ENCODE results near the gene MEGF11.

The MEGF11 gene

DNA sequence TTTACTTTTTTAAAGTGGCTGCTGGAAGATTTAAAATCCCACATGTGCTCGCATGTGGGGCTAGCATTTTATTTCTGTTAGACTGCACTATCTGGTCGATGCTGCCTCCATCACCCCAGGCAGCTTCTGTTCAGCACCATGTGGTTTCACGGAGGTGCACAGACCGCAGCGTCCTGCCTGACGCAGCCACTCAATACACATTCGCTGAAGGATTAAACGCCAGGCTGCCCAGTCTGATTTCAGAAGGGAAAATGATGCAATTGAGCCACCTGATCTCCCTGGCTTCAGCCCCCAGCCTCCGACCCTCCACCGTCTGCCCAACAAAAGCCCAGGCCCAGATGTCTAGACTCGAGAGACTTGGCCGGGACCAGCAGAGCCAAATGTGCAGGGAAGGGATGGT lies 84.5 kb downstream of the MEGF11 start:
- peak overlapping the region; percentile 100 for H3K27ac ChIP-seq (ENCODE audit: low read depth, low read length, poor library complexity, severe bottlenecking)
- no peaks in the 10 kb centered on the region for H4K20me1 ChIP-seq (ENCODE audit: insufficient read depth, low read length)

DNA sequence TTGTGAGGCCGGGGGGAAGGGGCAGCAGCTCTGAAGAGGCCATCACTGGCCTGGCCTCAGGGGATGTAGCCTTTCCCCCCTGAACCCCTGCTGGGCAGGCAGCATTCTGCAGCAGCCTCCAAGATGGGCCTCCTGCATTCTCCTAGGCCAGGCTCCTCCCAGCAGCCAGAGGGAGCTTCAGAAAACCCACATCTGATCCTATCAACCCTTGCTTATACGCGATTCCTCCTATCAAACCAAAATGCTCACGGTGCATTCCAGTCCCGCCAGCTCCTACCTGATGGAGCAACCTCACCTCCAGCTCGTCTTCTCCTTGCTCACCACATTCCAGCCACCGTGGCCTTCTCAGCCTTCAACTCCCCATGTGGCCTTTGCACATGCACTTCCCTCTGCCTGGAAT lies 85.7 kb downstream of the MEGF11 start:
- H2AFZ ChIP-seq (ENCODE audit: low read length), result no peak overlapping the region
- no peaks in the 10 kb centered on the region for H3K27me3 ChIP-seq (ENCODE audit: insufficient read depth, low read length)
- 0 out of 2 replicates have a peak, but pooled peaks cover 3% of the 10 kb centered on the region for H3F3A ChIP-seq (ENCODE audit: insufficient read depth, low read length)
- H4K20me1 ChIP-seq (ENCODE audit: insufficient read depth, low read length), result no peaks in the 10 kb centered on the region
- H3K36me3 ChIP-seq (ENCODE audit: insufficient read depth, low read length), result 0 out of 2 replicates have a peak, but pooled peaks cover 4% of the 10 kb centered on the region
- H3K27ac ChIP-seq (ENCODE audit: low read depth, low read length, poor library complexity, severe bottlenecking), result peak overlapping the region; percentile 100
- H3K9ac ChIP-seq (ENCODE audit: low read length), result peak overlapping the region; percentile 91
- no peaks in the 10 kb centered on the region for H3K9me2 ChIP-seq (ENCODE audit: low read depth, low read length)
- H3K9me3 ChIP-seq (ENCODE audit: low read length), result no peaks in the 10 kb centered on the region
- H3K79me2 ChIP-seq (ENCODE audit: insufficient read depth, low read length), result no peaks in the 10 kb centered on the region
- peak overlapping the region; percentile 14; the same call in 1 of the 2 replicates for H3K4me2 ChIP-seq (ENCODE audit: low read length)
- no peak overlapping the region for H3K4me3 ChIP-seq (ENCODE audit: low read depth, low read length, poor library complexity, severe bottlenecking)
- peaks cover 100% of the 10 kb centered on the region for H3K4me1 ChIP-seq (ENCODE audit: insufficient read depth, low read length, severe bottlenecking)
- TF ChIP-seq, protein P1, sequence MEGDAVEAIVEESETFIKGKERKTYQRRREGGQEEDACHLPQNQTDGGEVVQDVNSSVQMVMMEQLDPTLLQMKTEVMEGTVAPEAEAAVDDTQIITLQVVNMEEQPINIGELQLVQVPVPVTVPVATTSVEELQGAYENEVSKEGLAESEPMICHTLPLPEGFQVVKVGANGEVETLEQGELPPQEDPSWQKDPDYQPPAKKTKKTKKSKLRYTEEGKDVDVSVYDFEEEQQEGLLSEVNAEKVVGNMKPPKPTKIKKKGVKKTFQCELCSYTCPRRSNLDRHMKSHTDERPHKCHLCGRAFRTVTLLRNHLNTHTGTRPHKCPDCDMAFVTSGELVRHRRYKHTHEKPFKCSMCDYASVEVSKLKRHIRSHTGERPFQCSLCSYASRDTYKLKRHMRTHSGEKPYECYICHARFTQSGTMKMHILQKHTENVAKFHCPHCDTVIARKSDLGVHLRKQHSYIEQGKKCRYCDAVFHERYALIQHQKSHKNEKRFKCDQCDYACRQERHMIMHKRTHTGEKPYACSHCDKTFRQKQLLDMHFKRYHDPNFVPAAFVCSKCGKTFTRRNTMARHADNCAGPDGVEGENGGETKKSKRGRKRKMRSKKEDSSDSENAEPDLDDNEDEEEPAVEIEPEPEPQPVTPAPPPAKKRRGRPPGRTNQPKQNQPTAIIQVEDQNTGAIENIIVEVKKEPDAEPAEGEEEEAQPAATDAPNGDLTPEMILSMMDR (IDR thresholded peaks at IDR 0.05; ENCODE audit: low read length), result no peak
- no peak for TF ChIP-seq EZH2 (IDR thresholded peaks at IDR 0.05; ENCODE audit: borderline replicate concordance, low read length)

More for the DNA sequence above, 84.5 kb downstream of the MEGF11 start:
- Histone ChIP-seq H2AFZ (ENCODE audit: low read length) (no peak overlapping the region), H3K79me2 (ENCODE audit: insufficient read depth, low read length) (no peaks in the 10 kb centered on the region), H3K9me3 (ENCODE audit: low read length) (no peaks in the 10 kb centered on the region), H3K4me1 (ENCODE audit: insufficient read depth, low read length, severe bottlenecking) (peaks cover 99% of the 10 kb centered on the region), H3K27me3 (ENCODE audit: insufficient read depth, low read length) (no peaks in the 10 kb centered on the region), H3F3A (ENCODE audit: insufficient read depth, low read length) (0 out of 2 replicates have a peak, but pooled peaks cover 3% of the 10 kb centered on the region), H3K4me3 (ENCODE audit: low read depth, low read length, poor library complexity, severe bottlenecking) (peak overlapping the region; percentile 66), H3K9ac (ENCODE audit: low read length) (peak overlapping the region; percentile 91), H3K9me2 (ENCODE audit: low read depth, low read length) (no peaks in the 10 kb centered on the region), H3K4me2 (ENCODE audit: low read length) (peak overlapping the region; percentile 88), H3K36me3 (ENCODE audit: insufficient read depth, low read length) (no peaks in the 10 kb centered on the region)
- TF ChIP-seq, protein P1 (IDR thresholded peaks at IDR 0.05; ENCODE audit: low read length), result no peak
- no peak for TF ChIP-seq EZH2 (IDR thresholded peaks at IDR 0.05; ENCODE audit: borderline replicate concordance, low read length)

DNA sequence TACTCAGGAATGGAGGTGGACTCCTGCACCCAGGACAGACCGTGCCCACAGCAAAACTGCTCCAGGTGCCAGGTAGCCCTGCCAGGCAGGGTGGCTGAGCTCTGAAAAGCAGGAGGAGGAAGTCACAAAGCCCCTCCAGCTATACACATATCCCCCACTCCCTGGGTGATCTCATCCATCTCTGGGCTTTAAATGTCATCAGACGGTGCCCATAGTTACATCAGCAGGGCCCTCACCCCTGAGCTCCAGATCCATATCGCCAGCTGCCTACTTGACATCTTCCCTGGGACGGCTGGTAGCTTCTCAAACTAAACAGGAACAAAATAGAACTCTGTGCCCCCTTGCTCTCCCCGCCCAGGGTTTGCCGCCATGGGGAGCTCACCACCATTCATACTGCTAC lies 87.7 kb downstream of the MEGF11 start:
- peaks cover 10% of the 10 kb centered on the region; the same call in 1 of the 2 replicates for H3K36me3 ChIP-seq (ENCODE audit: insufficient read depth, low read length)
- peak overlapping the region; percentile 43 for H3K4me3 ChIP-seq (ENCODE audit: low read depth, low read length, poor library complexity, severe bottlenecking)
- H3K9me3 ChIP-seq (ENCODE audit: low read length), result no peaks in the 10 kb centered on the region
- H3F3A ChIP-seq (ENCODE audit: insufficient read depth, low read length), result peaks cover 8% of the 10 kb centered on the region; the same call in 1 of the 2 replicates
- no peaks in the 10 kb centered on the region for H4K20me1 ChIP-seq (ENCODE audit: insufficient read depth, low read length)
- no peaks in the 10 kb centered on the region for H3K9me2 ChIP-seq (ENCODE audit: low read depth, low read length)
- peak overlapping the region; percentile 100 for H3K27ac ChIP-seq (ENCODE audit: low read depth, low read length, poor library complexity, severe bottlenecking)
- peak overlapping the region; percentile 67 for H3K4me2 ChIP-seq (ENCODE audit: low read length)
- no peak overlapping the region for H2AFZ ChIP-seq (ENCODE audit: low read length)
- TF ChIP-seq EZH2 (IDR thresholded peaks at IDR 0.05; ENCODE audit: borderline replicate concordance, low read length), result no peak
- TF ChIP-seq, protein P1 (IDR thresholded peaks at IDR 0.05; ENCODE audit: low read length), result no peak
- peak overlapping the region; percentile 73 for H3K9ac ChIP-seq (ENCODE audit: low read length)
- no peaks in the 10 kb centered on the region for H3K27me3 ChIP-seq (ENCODE audit: insufficient read depth, low read length)
- no peaks in the 10 kb centered on the region for H3K79me2 ChIP-seq (ENCODE audit: insufficient read depth, low read length)
- peaks cover 100% of the 10 kb centered on the region for H3K4me1 ChIP-seq (ENCODE audit: insufficient read depth, low read length, severe bottlenecking)
